GM19468 (cell line): Measurements from ENCODE around the gene SLC9C1.

Source experiments
- ATAC-seq: cut with Tn5 transposase; IDR thresholded peaks from one replicate; pipeline ENCODE4 v1.9.1; 2021; ENCODE audit warnings: mild to moderate bottlenecking, moderate library complexity, moderate number of reproducible peaks; ENCODE audit not compliant: unreplicated experiment; ENCODE audit errors: extremely low read depth

Gene SLC9C1

GRCh38 chr3:112293368-112294321 is at the start of gene SLC9C1:
Gene SLC9C1 (minus strand): TSS chr3:112294216. CDS start chr3:112286791, 7,425 bp downstream.
- peak; percentile 67 for ATAC-seq

- no peak for ATAC-seq
Measured at GRCh38 chr3:112341386-112341785, 47.4 kb upstream of the SLC9C1 start.

- no peak for ATAC-seq
Measured at GRCh38 chr3:112339609-112340008, 45.6 kb upstream of the SLC9C1 start.

GRCh38 chr3:112339134-112339533 is 45.1 kb upstream of the SLC9C1 start:
- ATAC-seq = no peak

- ATAC-seq = no peak
Measured at GRCh38 chr3:112338727-112339056, 44.7 kb upstream of the SLC9C1 start.

GRCh38 chr3:112338021-112338726 is 44.2 kb upstream of the SLC9C1 start:
- ATAC-seq = no peak

- no peak for ATAC-seq
Measured at GRCh38 chr3:112335434-112335781, 41.4 kb upstream of the SLC9C1 start.

GRCh38 chr3:112334691-112335433 is 40.8 kb upstream of the SLC9C1 start:
- ATAC-seq = no peak

GRCh38 chr3:112333381-112334317 is 39.6 kb upstream of the SLC9C1 start:
- peak; percentile 37 for ATAC-seq

GRCh38 chr3:112333002-112333380 is 39.0 kb upstream of the SLC9C1 start, which contains the start of gene CD200:
Gene CD200 (plus strand): TSS chr3:112333156. CDS start chr3:112333213, 57 bp downstream.
- ATAC-seq = no peak

- ATAC-seq = no peak
Measured at GRCh38 chr3:112331851-112332250, 37.8 kb upstream of the SLC9C1 start.

- peak; percentile 97 for ATAC-seq
Measured at GRCh38 chr3:112327371-112327951, 33.4 kb upstream of the SLC9C1 start.

- no peak for ATAC-seq
Measured at GRCh38 chr3:112321867-112322652, 28.0 kb upstream of the SLC9C1 start.

- ATAC-seq = no peak
Measured at GRCh38 chr3:112320691-112321090, 26.7 kb upstream of the SLC9C1 start.

- ATAC-seq = no peak
Measured at GRCh38 chr3:112319516-112320276, 25.7 kb upstream of the SLC9C1 start.

GRCh38 chr3:112315791-112316190 is 21.8 kb upstream of the SLC9C1 start:
- no peak for ATAC-seq

GRCh38 chr3:112314649-112315048 is 20.6 kb upstream of the SLC9C1 start:
- ATAC-seq = no peak
